ENCODE data around the gene CLK4.

Gene CLK4

GRCh38 chr5:178587763-178588611, 38.9 kb downstream of the CLK4 start:
- DNase-seq (ENCODE audit: low read depth, low spot score) = no peak

- DNase-seq (ENCODE audit: low read depth, low spot score) = no peak
Measured at GRCh38 chr5:178586396-178586795, 40.5 kb downstream of the CLK4 start.

DNA sequence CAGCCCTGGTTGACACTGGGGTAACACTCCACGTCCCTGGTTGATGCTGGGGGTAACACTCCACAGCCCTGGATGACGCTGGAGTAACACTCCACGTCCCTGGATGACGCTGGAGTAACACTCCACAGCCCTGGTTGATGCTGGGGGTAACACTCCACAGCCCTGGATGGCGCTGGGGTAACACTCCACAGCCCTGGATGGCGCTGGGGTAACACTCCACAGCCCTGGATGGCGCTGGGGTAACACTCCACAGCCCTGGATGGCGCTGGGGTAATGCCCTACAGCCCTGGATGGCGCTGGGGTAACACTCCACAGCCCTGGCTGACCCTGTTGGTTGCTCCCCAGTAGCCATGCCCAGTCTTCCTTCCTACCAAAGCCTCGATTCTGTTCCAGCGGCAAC, 41.4 kb downstream of the CLK4 start:
- peak; percentile 9 for DNase-seq (ENCODE audit: low read depth, low spot score)

GRCh38 chr5:178583279-178583678, 43.6 kb downstream of the CLK4 start:
- no peak for DNase-seq (ENCODE audit: low read depth, low spot score)

- DNase-seq (ENCODE audit: low read depth, low spot score) = no peak
Measured at GRCh38 chr5:178582291-178582690, 44.6 kb downstream of the CLK4 start.

- no peak for DNase-seq (ENCODE audit: low read depth, low spot score)
Measured at GRCh38 chr5:178581621-178582020, 45.2 kb downstream of the CLK4 start.

DNA sequence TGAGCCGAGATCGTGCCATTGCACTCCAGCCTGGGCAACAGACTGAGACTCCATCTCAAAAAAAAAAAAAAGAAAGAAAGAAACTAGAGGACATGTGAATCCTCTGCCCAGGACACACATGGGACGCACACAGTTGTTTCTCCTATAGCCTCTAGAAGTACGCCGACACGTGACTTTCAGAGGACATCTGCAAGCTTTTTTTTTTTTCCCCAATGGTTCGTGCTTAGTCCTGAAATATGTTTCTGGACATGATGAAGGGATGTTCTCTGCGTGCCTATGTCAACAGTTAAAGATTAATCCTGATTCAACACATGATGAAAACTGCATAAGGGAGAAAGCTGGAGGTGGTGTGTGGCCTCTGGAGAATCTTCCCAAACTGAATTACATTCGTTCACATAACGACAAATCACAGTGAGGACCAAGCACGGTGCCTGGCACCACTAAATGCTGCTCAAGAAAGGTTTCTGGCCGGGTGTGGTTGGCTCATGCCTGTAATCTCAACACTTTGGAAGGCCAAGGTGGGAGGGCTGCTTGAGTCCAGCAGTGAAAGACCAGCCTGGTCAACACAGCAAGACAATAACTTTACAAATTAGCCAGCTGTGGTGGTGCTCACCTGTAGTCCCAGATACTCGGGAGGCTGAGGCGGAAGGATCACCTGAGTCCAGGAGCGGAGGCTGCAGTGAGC, 46.4 kb downstream of the CLK4 start:
- DNase-seq (ENCODE audit: low read depth, low spot score) = no peak

DNA sequence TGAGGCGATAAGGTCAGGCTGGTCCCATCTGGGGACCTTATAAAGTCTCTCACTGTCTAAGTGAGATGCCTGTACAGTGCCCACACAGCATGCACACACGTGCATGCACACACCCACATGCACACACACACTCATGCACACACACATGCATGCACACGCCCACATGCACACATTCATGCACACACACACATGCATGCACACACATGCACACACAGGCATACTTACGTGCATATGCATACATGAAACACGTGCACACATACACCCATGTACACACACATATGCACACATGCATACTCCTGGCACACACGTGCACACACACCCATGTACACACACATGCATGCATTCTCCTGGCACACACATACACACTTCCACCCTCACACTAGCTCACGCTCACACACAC, 48.9 kb downstream of the CLK4 start:
- no peak for DNase-seq (ENCODE audit: low read depth, low spot score)

GRCh38 chr5:178577376-178577839, 49.4 kb downstream of the CLK4 start:
- no peak for DNase-seq (ENCODE audit: low read depth, low spot score)

GRCh38 chr5:178576591-178577351, 50.1 kb downstream of the CLK4 start:
- no peak for DNase-seq (ENCODE audit: low read depth, low spot score)

GRCh38 chr5:178573216-178573615, 53.6 kb downstream of the CLK4 start:
- no peak for DNase-seq (ENCODE audit: low read depth, low spot score)

- no peak for DNase-seq (ENCODE audit: low read depth, low spot score)
Measured at GRCh38 chr5:178572617-178573016, 54.2 kb downstream of the CLK4 start.

DNA sequence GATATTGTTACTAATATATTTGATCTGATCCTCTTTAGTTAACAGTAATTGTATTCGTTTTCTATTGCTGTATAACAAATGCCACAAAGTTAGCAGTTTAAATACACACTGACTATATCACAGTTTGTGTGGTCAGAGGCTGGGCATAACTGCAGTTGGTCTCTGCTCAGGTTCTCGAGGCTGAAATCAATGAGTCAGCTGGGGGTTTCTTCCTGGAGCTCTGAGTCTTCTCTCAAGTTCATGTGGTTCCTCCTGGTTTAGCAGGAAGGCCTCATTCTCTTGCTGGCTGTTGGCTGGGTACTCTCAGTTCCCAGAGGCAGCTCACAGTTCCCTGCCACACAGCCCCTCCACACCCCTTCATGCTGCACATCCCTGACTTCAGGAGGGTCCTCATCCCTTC, 57.4 kb downstream of the CLK4 start:
- no peak for DNase-seq (ENCODE audit: low read depth, low spot score)

DNA sequence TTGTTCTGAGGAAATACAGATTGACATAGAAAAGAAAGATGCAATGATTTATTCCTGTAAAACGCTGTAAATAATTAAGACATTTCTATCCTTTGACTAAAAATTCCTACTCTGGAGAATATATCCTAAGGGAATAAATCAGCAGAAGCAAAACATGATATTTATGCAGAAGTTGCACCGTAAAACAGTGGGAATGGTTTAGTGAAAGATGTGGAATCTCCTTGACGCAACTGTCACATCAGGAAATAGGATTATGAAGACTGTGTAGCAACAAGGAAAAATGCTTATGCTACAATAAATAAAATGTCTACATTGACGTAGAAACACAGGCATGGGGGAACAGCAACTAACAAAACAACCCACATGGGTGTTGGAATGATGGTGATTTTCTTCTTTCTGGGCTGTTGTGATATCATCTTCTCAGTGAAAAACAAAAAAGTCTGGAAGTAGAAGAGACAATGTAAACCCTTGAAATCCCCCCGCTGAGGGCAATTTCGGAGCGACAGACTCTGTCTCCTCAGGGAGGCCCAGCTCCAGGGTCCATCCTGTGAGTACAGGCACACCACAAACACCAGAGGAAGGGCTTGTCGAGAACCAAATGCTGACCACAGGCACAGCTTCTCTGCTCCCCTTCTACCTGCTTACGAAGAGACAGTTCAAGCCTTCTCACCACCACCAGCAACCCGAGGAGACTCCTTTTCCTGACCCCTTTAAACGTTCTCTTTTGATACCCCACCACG, 61.9 kb downstream of the CLK4 start:
- DNase-seq (ENCODE audit: low read depth, low spot score) = no peak

DNA sequence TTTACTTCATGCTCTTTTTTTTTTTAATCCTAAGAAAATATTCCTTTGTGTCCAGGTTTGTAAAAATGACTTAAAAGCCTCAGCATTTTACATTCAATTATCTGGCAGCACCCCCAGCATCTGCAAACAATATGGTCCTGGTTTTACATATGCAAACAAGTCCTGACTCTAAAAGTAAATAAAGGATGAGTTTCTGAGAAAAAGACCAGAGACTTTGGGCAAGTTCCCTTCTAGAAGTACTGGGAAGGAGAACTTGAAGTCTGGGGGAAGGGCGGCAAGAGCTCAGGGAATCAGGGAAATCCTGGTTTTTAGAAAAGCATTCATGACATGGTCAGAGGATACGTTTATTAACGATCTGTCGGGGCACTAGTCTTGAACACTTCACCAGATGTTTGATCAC, 62.5 kb downstream of the CLK4 start:
- no peak for DNase-seq (ENCODE audit: low read depth, low spot score)

DNA sequence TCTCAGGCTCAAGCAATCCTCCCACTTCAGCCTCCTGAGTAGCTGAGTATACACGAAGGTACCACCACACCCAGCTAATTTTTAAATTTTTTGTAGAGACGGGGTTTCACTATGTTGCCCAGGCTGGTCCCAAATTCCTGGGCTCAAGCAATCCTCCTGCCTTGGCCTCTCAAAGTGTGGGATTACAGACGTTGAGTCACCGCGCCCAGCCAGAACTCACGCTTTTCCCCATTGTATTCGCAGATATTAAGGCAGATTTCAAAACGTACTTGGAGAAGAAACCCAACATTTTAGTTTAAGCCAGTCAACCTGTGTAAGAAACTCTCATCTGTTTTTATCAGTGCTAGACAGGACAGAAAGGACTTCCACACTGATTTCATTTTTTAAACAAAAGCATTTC, 63.2 kb downstream of the CLK4 start:
- DNase-seq (ENCODE audit: low read depth, low spot score) = no peak

DNA sequence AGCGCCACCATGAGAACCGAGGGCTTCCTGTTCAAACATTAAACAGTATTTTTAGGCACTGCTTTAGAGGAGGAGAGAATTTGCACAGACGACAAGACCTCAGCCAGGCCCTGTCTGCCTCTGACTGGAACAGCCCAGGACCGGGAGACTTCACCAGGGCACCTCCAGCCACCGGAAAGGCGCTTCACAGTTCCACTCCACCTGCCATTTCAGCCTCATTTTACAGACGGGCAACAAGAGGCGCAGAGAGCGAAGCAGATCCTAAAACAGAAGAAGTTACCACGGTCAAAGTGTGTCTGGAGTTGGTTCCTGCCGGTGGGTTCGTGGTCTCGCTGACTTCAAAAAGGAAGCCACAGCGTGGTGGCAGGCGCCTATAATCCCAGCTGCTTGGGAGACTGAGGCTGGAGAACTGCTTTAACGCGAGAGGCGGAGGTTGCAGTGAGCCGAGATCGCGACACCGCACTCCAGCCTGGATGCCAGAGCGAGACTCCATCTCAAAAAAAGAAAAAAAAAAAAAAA, 65.0 kb downstream of the CLK4 start:
- DNase-seq (ENCODE audit: low read depth, low spot score) = no peak

- DNase-seq (ENCODE audit: low read depth, low spot score) = no peak
Measured at GRCh38 chr5:178560911-178561310, 65.9 kb downstream of the CLK4 start.

- no peak for DNase-seq (ENCODE audit: low read depth, low spot score)
Measured at GRCh38 chr5:178557416-178557815, 69.4 kb downstream of the CLK4 start.

GRCh38 chr5:178555771-178556211, 71.1 kb downstream of the CLK4 start:
- DNase-seq (ENCODE audit: low read depth, low spot score) = no peak

- DNase-seq (ENCODE audit: low read depth, low spot score) = no peak
Measured at GRCh38 chr5:178555005-178555404, 71.8 kb downstream of the CLK4 start.

Data from smooth muscle cell of the brain vasculature (primary cell).